Germinal center (tissue), 1 donor: ENCODE measurements around the gene HORMAD2.
"Not testable (repeated sequence)": the region's sequence is repeated elsewhere in the genome, so short reads cannot be mapped to it uniquely, and the experiment has no call there.

ENCODE experiments used
- DNase-seq: peaks from one replicate; pipeline ENCODE4 v3.0.0; 2012; ENCODE audit warnings: mixed read lengths, low spot score

HORMAD2 gene

DNA sequence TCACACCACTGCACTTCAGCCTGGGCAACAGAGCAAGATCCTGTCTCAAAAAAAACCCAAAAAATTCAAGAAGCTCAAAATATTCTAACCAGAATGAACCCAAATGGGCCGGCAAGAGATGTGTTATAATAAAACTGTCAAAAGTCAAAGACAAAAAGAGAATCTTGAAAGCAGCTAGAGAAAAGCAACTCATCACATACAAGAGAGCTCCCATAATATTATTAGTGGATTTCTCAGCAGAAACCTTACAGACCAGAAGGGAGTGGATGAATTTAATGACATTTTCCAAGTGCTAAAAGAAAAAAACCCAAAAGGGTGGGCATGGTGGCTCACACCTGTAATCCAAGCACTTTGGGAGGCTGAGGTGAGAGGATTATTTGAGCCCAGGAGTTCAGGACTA, 22.9 kb upstream of the HORMAD2 start:
- no peak for DNase-seq

GRCh38 chr22:30059346-30060020, 20.8 kb upstream of the HORMAD2 start:
- not testable (repeated sequence) for DNase-seq

- not testable (repeated sequence) for DNase-seq
Measured at GRCh38 chr22:30061094-30061493, 19.2 kb upstream of the HORMAD2 start.

DNA sequence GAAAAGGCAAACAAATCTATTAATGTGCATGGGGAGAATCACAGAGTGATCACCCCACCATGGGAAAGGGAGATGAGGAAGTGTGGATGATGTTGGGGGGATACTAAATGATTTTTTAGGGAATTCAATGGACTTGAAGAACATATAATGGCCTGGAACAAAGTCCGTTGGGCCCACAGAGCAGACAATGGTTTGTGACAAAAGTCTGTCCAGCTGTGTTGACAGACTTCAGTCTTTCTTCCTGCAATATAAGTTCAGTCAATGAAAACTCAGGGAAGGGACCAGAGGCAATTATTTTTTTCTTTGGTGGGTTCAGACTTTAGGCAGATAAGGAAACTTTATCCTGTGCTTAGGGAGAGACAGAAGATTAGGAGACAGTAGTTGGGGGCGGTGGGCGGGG, 18.0 kb upstream of the HORMAD2 start:
- DNase-seq = no peak

DNA sequence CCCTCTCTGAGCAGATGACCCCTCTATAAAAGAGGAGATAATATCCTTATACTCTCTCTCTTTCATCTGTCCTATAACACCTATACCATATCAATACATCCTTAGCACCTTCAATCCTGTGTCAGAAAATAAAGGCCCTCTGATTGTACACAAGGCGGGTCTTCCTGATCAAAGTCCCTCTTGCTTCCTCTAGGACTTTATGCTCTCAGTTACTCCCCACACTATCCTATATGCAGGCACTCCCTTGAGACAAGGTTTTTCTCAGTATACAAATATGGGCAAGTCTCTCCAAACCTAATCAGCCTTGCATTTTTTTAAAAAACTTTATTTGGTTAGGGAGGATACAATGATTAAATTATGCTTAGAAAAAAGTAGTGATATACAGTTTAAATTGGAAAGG, 17.3 kb upstream of the HORMAD2 start:
- no peak for DNase-seq

DNA sequence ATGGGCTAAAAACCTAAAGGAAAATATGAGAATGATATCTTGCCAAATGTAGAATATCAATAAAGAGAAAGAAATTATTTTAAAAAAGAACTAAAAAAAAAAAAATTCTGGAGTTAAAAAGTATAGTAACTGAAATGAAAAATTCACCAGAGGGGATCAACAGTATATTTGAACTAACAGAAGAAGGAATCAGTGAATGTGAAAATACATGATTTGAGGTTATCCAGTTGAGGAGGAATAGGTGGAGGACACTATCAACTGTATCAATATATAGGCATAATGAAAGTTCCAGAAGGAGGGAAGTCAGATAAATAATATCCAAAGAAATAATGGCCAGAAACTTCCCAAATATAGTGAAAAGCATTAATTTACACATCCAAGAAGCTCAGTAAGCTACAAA, 16.1 kb upstream of the HORMAD2 start:
- no peak for DNase-seq

- no peak for DNase-seq
Measured at GRCh38 chr22:30073743-30074142, 6.5 kb upstream of the HORMAD2 start.

GRCh38 chr22:30074147-30074546, 6.1 kb upstream of the HORMAD2 start:
- no peak for DNase-seq

- DNase-seq = no peak
Measured at GRCh38 chr22:30074994-30075393, 5.3 kb upstream of the HORMAD2 start.

- DNase-seq = no peak
Measured at GRCh38 chr22:30077279-30077880, 2.9 kb upstream of the HORMAD2 start.

GRCh38 chr22:30078320-30079311, 1.6 kb upstream of the HORMAD2 start:
- peak; percentile 26 for DNase-seq

DNA sequence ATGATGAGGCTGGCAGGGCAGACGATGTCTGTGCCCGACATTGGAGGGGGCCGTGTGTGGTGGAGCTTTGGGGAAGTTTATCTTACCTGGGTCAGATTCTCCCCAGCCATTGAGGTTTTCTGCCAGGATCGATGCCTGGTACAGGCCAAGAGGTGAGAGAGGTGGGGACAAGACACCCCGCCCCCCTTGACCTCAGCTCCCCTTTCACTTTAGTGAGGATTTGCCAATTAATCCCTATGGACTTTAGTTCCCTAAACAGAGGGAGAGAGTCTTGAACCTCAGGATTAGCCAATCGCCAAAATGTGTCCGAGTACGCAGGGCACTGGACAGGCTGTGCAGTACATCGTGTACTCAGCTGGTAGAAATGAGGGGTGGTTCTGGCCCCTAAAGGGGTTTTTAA, 541 bp downstream of the HORMAD2 start:
- peak; percentile 4 for DNase-seq

GRCh38 chr22:30086496-30086895, 6.2 kb downstream of the HORMAD2 start:
- DNase-seq = no peak

DNA sequence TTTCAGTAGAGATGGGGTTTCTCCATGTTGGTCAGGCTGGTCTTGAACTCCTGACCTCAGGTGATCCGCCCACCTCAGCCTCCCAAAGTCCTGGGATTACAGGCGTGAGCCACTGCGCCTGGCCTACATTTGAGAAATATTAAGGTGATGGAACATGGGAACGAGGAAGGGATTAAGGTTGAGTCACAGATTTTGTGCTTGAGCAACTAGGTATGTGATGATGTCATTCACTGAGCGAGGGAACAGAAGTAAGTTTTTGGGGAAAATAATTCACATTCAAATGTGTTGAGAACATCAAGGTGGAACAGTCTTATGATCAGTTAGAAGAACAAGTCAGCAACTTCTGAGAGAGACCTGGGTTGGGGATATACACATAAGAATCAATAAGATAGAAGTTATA, 6.8 kb downstream of the HORMAD2 start:
- DNase-seq = not testable (repeated sequence)

GRCh38 chr22:30087611-30088010, 7.3 kb downstream of the HORMAD2 start:
- DNase-seq = no peak

DNA sequence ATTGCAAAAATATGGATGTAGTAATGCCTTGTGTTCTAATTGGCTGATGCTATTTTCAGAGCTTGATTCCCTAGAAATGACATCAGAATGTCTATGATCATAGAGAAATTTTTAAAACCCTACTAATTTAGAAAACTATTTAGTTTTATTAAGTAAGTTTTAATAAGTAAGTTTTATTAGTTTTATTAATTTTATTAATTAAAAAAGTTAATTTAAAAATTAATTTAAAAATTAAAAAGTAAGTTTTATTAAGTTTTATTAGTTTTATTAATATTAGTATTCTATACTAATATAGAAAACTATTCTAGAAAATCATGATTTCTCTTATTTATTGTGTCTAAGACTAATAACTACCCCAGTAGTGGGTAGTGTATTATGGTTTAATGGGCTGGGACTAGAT, 8.2 kb downstream of the HORMAD2 start:
- no peak for DNase-seq

- DNase-seq = no peak
Measured at GRCh38 chr22:30089655-30089974, 9.4 kb downstream of the HORMAD2 start.

- no peak for DNase-seq
Measured at GRCh38 chr22:30092686-30093085, 12.4 kb downstream of the HORMAD2 start.

DNA sequence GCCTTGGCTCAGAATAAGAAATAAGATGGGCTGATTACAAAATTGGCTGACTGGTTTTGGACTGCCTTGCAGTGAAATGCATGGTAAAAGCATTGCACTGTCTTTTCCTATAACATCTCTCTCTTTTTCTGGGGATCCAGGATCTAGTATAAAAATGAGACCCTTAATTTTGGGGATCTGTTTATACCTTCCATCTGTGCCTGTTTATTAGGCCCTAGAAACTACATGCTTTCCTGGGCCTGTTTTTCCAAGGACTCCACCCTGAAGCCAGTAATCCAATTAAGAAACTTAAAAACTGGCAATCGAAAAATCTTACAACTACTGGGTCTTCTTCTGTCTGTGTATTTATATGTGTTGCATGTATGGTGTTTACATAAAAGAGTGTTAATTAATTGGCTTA, 14.5 kb downstream of the HORMAD2 start:
- no peak for DNase-seq

DNA sequence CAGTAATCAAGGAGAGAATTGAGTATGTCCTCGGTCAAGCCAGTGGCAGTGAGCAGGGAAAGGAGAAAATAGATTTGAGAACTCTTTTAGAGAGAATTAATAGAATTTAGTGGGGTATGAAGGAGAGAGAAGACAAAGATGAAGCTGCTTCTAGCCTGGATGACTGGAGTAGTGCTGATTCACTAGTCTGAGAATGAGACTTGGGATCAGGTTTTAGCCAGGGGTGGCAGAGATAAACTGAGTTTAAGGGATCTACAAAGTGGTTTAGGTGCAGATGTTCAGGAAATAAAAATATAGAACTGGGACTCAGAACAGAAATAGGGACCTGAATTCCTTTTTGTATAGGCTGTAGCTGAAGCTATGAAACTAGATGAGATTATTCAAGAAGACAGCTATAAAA, 17.6 kb downstream of the HORMAD2 start:
- DNase-seq = no peak

DNA sequence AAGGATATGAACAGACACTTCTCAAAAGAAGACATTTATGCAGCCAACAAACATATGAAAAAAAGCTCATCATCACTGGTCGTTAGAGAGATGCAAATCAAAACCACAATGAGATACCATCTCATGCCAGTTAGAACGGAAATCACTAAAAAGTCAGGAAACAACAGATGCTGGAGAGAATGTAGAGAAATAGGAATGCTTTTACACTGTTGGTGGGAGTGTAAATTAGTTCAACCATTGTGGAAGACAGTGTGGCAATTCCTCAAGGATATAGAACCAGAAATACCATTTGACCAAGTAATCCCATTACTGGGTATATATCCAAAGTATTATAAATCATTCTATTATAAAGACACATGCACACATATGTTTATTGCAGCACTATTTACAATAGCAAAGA, 20.5 kb downstream of the HORMAD2 start:
- not testable (repeated sequence) for DNase-seq

GRCh38 chr22:30104501-30105156, 24.4 kb downstream of the HORMAD2 start:
- DNase-seq = no peak
